ENCODE results near the gene RNASE4.

RNASE4 gene

DNA sequence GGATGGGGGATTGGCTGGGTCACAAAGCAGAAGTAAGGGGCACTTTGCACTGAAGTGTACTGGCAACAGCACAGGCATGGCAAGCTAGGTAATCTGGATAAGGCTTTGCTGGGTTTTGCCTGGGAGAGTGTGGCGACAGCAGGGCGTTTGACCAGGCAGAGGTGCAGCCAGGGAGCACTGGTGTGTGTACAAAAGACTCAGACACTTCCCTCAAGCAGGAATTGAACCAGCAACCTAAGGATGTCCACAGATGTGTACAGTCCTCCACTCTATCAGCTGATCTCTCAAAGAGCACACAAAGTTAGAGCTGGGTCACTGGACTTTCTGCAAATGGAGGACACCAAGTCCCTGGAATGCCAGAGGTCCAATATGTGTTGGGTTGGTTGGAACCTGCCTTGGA lies 15.4 kb upstream of the RNASE4 start:
- Histone ChIP-seq H3K27ac (no peak overlapping the region), H3K4me3 (no peak overlapping the region), H3K4me1 (no peaks in the 10 kb centered on the region), H3K36me3 (no peaks in the 10 kb centered on the region), H3K27me3 (peaks cover 0 to 13% of the 10 kb centered on the region in 2 donors), H3K9me3 (no peaks in the 10 kb centered on the region)
- TF ChIP-seq, protein P1, sequence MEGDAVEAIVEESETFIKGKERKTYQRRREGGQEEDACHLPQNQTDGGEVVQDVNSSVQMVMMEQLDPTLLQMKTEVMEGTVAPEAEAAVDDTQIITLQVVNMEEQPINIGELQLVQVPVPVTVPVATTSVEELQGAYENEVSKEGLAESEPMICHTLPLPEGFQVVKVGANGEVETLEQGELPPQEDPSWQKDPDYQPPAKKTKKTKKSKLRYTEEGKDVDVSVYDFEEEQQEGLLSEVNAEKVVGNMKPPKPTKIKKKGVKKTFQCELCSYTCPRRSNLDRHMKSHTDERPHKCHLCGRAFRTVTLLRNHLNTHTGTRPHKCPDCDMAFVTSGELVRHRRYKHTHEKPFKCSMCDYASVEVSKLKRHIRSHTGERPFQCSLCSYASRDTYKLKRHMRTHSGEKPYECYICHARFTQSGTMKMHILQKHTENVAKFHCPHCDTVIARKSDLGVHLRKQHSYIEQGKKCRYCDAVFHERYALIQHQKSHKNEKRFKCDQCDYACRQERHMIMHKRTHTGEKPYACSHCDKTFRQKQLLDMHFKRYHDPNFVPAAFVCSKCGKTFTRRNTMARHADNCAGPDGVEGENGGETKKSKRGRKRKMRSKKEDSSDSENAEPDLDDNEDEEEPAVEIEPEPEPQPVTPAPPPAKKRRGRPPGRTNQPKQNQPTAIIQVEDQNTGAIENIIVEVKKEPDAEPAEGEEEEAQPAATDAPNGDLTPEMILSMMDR (IDR thresholded peaks at IDR 0.05) = no peak
- intact Hi-C loops (cut with DNase I; ENCODE audit: low total_unique reads) = no loop called here
- DNase-seq = no peak

DNA sequence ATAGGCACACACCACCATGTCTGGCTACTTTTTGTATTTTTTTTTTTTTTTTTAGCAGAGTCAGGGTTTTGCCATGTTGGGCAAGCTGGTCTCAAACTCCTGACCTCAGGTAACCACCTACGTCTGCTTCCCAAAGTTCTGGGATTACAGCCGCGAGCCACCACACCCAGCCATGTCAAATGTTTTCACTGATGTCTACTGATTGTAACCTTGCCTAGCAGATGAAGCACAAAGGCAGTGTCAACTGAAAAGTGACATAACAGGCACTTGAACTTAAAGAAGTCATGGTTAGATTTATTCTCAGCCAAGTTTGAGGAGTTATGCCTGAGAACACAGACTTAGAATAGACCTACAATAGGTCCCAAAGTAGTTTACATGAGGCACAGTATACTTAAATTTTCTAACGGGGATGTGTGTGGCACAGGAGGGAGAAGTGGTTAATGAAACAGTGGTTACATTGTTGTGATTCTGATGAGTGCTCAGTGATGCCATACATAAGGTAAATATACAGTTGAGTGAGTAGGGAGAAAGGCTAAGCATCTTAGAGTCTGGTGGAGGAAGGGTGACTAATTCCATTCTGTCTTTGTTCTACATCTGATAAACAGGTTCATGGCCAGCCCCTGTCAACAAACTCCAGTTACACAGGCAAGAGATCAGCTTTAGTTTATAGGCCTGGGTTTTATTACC lies 12.6 kb upstream of the RNASE4 start:
- intact Hi-C loops (cut with DNase I; ENCODE audit: low total_unique reads) = no loop called here
- Histone ChIP-seq H3K9me3 (no peaks in the 10 kb centered on the region), H3K27me3 (no peaks in the 10 kb centered on the region), H3K27ac (no peak overlapping the region), H3K4me3 (no peak overlapping the region), H3K4me1 (no peaks in the 10 kb centered on the region), H3K36me3 (no peaks in the 10 kb centered on the region)
- no peak for DNase-seq
- TF ChIP-seq, protein P1 (IDR thresholded peaks at IDR 0.05) = no peak

DNA sequence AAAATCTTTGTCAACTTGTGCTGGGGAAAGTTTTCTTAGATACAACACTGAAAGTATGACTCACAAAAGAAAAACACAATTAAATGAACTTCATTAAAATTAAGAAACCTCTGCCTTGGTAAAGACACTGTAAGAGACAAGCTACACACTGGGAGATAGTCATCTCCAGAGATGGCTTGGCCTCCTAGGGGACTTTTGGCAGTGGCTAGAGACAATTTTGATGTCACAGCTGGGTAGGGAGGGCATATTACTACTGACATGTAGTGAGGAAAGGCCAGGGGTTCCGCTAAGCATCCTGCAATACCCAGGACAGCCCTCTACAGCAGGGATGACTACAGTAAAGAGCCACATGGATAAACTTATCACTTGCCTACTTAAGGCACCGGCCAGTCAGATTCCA lies 8.7 kb upstream of the RNASE4 start:
- DNase-seq = no peak
- H3K4me3 ChIP-seq = no peak overlapping the region
- H3K27me3 ChIP-seq = no peaks in the 10 kb centered on the region
- no peaks in the 10 kb centered on the region for H3K36me3 ChIP-seq
- intact Hi-C loops (cut with DNase I; ENCODE audit: low total_unique reads) = no loop called here
- H3K4me1 ChIP-seq = peaks cover 0 to 8% (median 3%) of the 10 kb centered on the region in 4 donors
- no peak overlapping the region for H3K27ac ChIP-seq
- H3K9me3 ChIP-seq = no peaks in the 10 kb centered on the region
- TF ChIP-seq, protein P1 (IDR thresholded peaks at IDR 0.05) = no peak

DNA sequence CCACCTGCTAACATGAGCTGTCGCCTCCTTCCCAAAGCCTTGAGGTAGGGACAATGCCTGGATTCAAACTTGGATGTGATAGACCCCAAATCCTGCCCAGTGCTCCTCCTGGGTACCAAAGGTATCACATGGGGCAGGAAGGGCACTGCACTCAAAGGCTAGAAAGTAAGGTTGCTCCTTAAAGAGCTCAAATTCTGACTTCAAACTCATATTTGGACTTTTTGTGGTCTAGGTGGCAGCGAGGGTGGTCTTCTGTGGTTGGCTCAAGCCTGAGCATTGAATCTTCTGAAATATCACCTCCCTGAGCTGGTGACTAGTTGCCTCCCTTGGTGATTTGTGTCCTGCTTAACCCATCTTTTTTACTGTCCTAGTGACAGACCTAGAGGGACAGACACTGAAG lies 8.3 kb upstream of the RNASE4 start:
- H3K27ac ChIP-seq = no peak overlapping the region
- intact Hi-C loops (cut with DNase I; ENCODE audit: low total_unique reads) = no loop called here
- no peak for DNase-seq
- no peaks in the 10 kb centered on the region for H3K9me3 ChIP-seq
- no peaks in the 10 kb centered on the region for H3K27me3 ChIP-seq
- peaks cover 0 to 12% (median 7%) of the 10 kb centered on the region in 4 donors for H3K4me1 ChIP-seq
- no peaks in the 10 kb centered on the region for H3K36me3 ChIP-seq
- H3K4me3 ChIP-seq = no peak overlapping the region
- TF ChIP-seq, protein P1 (IDR thresholded peaks at IDR 0.05) = no peak

DNA sequence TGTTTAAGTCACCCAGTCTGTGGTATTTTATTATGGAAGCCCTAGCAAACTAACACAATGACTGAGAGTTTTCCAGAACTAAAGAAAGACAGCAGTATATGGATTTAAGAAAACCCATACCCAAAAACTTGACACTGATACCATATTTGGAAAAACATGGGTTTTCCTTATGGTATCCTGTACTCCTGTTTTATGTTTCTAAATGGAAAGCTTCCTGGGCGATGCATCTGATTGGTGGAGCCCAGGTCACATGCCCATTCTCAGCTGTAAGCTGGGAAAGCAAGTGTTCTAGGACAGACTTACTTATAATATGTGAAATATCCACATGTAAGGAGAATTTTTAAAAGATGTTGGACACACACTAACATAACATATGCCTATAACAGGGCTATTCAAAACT lies 4.5 kb upstream of the RNASE4 start:
- H3K9me3 ChIP-seq = no peaks in the 10 kb centered on the region
- DNase-seq = no peak
- no peaks in the 10 kb centered on the region for H3K27me3 ChIP-seq
- TF ChIP-seq, protein P1 (IDR thresholded peaks at IDR 0.05) = no peak
- no peak overlapping the region for H3K4me3 ChIP-seq
- H3K27ac ChIP-seq = no peak overlapping the region
- H3K36me3 ChIP-seq = no peaks in the 10 kb centered on the region
- peaks cover 0 to 12% (median 9%) of the 10 kb centered on the region in 4 donors for H3K4me1 ChIP-seq
- intact Hi-C loops (cut with DNase I; ENCODE audit: low total_unique reads) = loop anchor here (5.0 to 10.0 kb wide), 6 partner anchors 213 to 757 kb away; partner anchors contain the start of genes PNP, TEP1 and TMEM253
